Measurements from ENCODE around the gene SMPD3.

Gene SMPD3

DNA sequence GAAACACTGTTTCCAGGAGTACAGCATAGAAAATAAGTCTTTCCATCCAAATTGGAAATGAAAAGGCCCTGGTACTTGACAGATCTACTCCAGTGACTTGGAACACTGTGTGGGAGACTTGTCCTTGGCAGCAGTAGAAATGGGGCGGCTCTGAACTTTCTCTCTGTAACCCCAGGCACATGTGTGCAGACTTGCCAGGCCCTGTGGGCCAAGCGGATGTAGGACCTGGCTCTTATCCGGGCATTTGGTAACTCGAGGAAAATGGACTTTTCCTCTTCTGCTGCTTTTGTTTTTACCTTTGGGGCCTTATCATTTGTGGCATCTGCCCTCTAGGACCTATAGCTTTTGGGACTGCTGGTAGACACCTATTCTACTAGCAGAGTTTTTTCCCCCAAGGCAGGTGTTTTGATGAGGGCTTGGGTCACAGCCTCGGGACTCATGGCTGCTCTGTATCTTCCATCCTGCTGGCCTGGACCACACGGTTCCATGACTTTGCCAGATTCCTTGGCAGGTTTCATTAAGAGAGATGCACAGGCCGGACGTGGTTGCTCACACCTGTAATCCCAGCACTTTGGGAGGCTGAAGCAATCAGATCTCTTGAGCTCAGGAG, 43.5 kb downstream of the SMPD3 start:
- no peak for DNase-seq (ENCODE audit: low read depth)

- no peak for DNase-seq (ENCODE audit: low read depth)
Observed at GRCh38 chr16:68403704-68404103, 44.6 kb downstream of the SMPD3 start.

- no peak for DNase-seq (ENCODE audit: low read depth)
Observed at GRCh38 chr16:68403177-68403576, 45.1 kb downstream of the SMPD3 start.

DNA sequence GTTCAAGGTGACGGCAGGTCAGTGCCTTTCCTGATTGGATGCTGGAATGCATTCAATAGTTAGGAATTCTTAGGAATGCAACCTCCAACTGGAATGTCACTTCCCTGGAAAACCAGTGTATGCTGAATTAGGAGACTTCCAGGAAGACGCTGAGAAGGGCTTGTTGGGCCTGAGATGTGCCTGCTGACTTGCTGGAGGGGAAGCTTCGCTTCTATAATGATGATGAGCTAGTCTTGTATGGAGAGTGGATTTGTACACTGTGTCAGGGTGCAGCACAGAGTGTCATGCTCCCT, 45.6 kb downstream of the SMPD3 start:
- no peak for DNase-seq (ENCODE audit: low read depth)

- no peak for DNase-seq (ENCODE audit: low read depth)
Observed at GRCh38 chr16:68401871-68402747, 46.2 kb downstream of the SMPD3 start.

DNA sequence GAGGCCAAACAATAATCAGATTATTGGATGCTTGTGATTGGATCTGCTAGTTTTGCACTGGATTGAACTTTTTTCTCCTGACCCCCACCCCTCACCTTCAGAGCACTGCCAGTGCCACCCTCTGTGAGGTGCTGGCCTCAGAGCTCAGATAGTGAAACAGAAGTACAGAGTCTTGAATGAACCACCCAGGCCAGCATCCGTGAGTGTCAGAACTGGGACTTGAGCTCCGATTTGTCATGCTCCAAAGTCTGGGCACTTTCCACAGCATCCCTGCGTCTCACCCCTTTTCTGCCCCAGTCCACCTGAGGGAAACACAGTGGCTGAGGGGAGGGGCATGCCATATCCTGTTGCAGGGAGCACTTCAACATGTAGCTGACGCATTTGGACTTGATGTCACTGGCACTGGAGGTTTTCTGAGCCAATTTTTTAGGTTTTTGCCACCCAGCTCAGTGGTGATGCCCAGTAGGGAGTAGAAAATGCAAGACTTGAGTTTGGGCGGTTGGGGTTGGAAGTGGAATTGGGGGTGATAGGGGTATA, 47.3 kb downstream of the SMPD3 start:
- no peak for DNase-seq (ENCODE audit: low read depth)

- no peak for DNase-seq (ENCODE audit: low read depth)
Observed at GRCh38 chr16:68400083-68400923, 48.0 kb downstream of the SMPD3 start.

DNA sequence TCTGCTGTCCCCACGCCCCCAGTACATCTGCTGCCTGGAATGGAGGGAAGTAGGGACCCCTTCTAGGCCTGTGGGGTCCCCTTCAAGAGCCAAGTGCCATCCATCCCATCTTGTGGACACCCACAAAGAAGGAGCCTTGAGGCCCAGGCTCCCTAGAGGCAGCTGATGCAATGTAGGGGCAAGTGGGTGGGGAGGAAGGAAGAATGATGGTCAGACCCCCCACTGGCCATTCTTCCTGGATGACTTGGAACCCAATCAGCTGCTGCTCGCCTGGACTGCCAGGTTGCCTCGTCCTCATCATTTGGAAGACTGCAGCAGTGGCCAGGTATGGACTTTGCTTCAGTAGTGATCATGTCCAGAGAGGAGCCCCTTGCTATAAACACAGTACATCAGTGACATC, 48.9 kb downstream of the SMPD3 start:
- DNase-seq (ENCODE audit: low read depth) = no peak

DNA sequence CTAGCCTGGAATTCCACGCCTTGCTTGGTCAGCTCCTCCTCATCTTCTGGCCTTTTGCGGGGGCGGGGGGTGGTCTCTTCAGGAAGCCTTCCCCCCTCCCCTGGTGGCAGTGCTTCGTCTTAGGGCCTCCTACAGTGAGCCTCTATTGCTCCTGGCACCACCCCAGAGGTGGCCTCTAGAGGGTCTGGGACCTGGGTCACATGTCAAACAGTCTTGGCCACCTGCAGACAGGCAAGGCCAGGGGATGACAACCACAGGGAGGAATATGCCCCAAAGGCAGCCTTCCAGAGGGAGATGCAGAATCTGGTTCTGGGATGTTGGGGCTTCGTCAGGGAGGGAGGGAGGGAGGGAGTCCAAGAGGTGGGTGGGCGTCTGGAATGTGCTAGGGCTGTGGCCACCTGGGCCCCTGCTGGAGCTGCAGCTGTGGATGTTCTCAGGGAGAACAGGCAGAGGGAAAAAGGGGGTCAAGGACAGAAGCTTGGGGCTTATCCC, 50.6 kb downstream of the SMPD3 start:
- DNase-seq (ENCODE audit: low read depth) = no peak

GRCh38 chr16:68396481-68396880, 51.8 kb downstream of the SMPD3 start:
- no peak for DNase-seq (ENCODE audit: low read depth)

DNA sequence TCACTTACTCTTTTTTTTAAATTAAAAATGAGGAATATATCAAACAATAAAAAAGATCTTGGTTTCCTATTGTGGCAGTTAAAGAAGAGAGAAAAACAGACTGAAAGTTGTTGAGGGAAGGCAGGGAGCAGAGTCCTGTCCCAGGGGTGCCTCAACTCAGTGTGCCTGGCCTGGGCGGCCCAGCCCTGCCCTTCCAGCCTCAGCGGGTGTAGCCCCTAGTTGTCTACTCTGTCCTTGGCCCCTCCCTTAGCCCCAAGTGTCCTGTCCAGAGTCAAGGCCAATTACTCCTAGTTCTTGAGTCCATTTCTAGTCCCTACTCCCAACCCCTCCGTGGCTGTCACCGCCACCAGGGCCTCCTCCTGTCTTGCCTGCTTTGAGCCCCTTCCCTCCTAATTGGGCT, 52.5 kb downstream of the SMPD3 start:
- no peak for DNase-seq (ENCODE audit: low read depth)

DNA sequence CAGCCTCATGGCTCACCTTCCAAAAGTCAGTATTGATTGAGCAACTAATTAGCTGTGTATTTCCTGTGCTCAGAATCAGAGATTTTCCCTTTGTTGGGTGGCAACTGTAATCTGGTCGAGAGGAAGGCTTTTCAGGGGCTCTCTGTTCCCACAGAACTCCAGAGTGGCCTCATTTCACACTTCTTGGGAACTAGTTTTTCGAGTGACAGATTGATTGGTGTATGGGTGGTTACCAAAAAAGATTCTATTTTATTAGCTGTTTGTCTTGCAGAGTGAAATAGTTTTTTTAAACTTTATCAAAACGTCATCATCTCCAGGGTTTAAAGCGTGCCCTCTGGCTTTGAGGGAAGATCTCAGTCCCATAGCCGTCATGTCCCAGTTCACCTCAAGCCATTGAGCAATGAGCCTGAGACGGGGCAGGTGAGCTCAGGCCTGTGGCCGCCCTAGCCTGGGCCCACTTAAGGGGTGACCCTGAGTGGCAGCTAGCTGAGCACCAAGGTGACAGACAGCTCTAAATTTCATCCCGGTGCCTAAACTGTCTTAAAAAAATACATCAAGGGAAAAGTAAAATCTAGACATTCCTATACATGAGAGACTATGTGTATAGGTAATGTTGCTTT, 53.0 kb downstream of the SMPD3 start:
- no peak for DNase-seq (ENCODE audit: low read depth)

DNA sequence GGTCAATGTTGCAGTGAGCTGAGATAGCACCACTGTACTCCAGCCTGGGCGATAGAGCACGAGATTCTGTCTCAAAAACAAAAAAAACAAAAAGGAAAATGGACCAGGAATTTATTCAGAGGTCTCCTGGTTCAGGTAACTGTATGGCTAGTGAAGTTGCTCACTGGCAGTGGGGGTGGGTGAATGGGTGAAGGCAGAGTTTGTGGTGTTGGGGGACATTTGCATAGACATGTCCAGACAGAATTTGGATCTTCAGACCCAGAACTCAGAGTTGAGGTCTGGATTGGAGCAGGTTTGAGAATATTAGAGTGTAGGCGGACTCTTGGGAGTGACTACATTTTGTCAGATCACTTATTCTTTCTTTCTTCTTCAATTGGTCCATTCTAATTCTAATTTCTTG, 55.0 kb downstream of the SMPD3 start:
- no peak for DNase-seq (ENCODE audit: low read depth)

DNA sequence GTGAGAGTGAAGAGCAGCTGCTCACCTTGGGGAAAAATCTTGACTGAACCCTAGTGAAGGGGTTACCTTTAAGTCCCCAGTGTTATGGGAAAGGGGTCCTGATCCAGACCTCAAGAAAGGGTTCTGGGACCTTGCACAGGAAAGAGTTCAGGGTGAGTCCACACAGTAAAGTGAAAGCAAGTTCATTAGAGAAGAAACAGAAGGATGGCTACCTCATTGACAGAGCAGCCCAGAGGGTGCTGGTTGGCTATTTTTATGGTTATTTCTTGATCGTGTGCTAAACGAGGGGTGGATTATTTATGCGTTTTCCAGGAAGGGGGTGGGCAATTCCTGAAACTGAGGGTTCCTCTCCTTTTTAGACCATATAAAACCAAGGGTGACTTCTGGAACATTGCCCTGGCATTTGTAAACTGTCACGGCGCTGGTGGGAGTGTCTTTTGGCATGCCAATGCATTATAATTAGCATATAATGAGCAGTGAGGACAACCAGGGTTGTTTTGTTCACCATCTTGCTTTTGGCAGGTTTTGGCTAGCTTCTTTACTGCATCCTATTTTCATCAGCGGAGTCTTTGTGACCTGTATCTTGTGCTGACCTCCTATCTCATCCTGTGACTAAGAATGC, 58.4 kb downstream of the SMPD3 start:
- no peak for DNase-seq (ENCODE audit: low read depth)

- no peak for DNase-seq (ENCODE audit: low read depth)
Observed at GRCh38 chr16:68389006-68389405, 59.3 kb downstream of the SMPD3 start.

GRCh38 chr16:68388124-68388523, 60.2 kb downstream of the SMPD3 start:
- DNase-seq (ENCODE audit: low read depth) = no peak

DNA sequence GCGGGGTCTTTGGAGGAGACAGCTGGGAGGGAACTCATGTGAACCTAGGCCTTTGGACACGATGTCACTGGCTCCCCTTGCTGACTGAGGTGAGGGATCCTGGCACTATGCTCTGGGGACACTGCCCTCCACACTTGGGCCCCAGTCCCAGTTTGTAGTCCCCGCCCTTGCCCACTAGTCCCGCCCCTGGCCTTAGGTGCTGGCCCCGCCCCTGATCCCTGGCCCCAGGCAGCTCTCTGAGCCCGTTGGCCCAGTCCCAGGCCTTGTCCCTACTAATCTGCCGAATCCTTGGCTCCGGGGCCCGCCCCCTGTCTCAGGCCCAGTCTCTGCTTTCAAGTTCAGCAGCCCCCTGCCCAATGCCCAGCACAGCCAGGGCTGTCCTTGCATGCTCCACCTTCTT, 61.0 kb downstream of the SMPD3 start:
- no peak for DNase-seq (ENCODE audit: low read depth)

GRCh38 chr16:68386628-68387027, 61.7 kb downstream of the SMPD3 start:
- DNase-seq (ENCODE audit: low read depth) = no peak

GRCh38 chr16:68385371-68385770, 62.9 kb downstream of the SMPD3 start:
- no peak for DNase-seq (ENCODE audit: low read depth)

GRCh38 chr16:68384288-68385161, 63.8 kb downstream of the SMPD3 start:
- no peak for DNase-seq (ENCODE audit: low read depth)

GRCh38 chr16:68383858-68384257, 64.5 kb downstream of the SMPD3 start:
- no peak for DNase-seq (ENCODE audit: low read depth)
